ENCODE results near the gene POLH.
A peak's percentile ranks its signal among the peaks of the same experiment; 100 is the strongest.

The POLH gene

DNA sequence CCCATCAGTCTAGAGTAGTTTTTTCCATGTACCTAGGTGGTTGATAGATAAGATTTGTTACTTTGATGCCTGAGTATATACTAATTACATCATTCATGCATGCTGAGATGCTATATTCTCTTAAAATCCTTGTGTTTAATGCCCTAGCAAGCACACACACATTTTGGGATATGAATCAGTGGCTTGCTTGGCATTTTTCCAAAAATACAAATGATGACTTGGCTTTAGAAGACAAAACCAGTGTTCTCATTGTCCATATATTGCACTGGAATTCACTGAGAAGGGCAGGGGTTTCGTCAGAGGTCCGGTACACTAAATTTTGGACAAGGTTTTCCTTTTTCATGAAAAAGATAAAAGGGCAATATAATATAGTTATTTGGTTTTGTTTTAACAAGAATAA, 28.2 kb downstream of the POLH start:
- H3K4me3 ChIP-seq (ENCODE audit: control insufficient read depth, low read depth, low read length): no peak overlapping the region
- DNase-seq (ENCODE audit: low read depth): peak; percentile 91
- TF ChIP-seq, protein P1, sequence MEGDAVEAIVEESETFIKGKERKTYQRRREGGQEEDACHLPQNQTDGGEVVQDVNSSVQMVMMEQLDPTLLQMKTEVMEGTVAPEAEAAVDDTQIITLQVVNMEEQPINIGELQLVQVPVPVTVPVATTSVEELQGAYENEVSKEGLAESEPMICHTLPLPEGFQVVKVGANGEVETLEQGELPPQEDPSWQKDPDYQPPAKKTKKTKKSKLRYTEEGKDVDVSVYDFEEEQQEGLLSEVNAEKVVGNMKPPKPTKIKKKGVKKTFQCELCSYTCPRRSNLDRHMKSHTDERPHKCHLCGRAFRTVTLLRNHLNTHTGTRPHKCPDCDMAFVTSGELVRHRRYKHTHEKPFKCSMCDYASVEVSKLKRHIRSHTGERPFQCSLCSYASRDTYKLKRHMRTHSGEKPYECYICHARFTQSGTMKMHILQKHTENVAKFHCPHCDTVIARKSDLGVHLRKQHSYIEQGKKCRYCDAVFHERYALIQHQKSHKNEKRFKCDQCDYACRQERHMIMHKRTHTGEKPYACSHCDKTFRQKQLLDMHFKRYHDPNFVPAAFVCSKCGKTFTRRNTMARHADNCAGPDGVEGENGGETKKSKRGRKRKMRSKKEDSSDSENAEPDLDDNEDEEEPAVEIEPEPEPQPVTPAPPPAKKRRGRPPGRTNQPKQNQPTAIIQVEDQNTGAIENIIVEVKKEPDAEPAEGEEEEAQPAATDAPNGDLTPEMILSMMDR (conservative IDR thresholded peaks at IDR 0.05; ENCODE audit: control insufficient read depth, insufficient read depth, low read depth, low read length): no peak

DNA sequence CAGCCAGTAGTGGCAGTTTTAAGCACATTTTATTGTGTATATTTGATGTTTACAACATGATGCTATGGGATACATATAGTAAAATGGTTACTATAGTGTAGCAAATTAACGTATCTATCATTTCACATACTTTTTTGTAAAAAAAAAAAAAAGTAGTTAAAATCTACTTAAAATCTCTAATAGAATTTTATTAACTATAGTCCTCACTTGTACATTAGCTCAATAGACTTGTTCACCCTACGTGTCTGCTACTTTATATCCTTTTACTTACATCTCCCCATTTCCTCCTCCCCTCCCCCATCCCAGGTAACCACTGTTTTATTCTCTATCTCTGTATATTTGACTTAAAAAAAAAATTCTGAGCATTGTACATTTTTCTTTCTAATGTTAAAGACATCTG, 30.0 kb downstream of the POLH start:
- TF ChIP-seq, protein P1 (conservative IDR thresholded peaks at IDR 0.05; ENCODE audit: control insufficient read depth, insufficient read depth, low read depth, low read length): no peak
- no peak overlapping the region for H3K4me3 ChIP-seq (ENCODE audit: control insufficient read depth, low read depth, low read length)
- DNase-seq (ENCODE audit: low read depth): no peak

DNA sequence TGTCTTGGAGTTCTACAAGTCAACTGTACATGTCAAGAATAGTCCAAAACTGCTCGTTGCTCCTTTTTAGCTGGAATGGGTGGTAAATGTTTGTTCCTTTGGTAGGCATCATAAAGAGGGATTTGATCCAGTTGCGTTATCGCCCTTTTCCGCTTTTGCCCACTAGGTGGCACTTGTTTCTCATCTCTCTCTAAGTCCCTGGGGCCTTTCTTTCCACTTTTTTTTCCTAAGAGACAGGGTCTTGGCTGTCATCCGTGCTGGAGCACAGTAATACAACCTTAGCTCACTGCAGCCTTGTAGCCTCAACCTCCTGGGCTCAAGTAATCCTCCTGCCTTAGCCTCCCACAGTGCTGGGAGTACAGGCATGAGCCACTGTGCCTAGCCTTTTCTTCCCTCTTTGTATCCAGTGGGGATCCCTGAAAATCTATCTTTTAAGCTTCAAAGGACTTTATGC, 32.4 kb downstream of the POLH start:
- TF ChIP-seq, protein P1 (conservative IDR thresholded peaks at IDR 0.05; ENCODE audit: control insufficient read depth, insufficient read depth, low read depth, low read length): peak; percentile 92
- DNase-seq (ENCODE audit: low read depth): peak; percentile 88
- no peak overlapping the region for H3K4me3 ChIP-seq (ENCODE audit: control insufficient read depth, low read depth, low read length)

DNA sequence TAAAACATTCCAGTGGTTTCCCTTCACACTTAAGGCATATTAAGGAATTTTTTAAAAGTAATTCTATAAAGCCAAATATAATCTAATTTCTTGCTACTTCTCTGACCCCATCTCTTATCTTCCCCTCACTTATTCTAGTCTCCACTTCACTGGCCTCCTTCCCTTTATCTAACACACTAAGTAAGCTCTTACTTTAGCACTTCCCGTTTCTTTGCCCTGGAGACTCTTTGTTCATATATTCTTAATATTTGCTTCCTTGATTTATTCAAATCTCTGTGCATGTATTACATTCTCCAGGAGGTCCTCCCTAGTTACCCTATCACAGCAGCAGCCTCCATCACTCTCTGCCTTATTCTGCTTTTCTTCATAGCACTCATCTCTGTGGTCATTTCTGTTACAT, 32.8 kb downstream of the POLH start:
- H3K4me3 ChIP-seq (ENCODE audit: control insufficient read depth, low read depth, low read length): no peak overlapping the region
- no peak for DNase-seq (ENCODE audit: low read depth)
- TF ChIP-seq, protein P1 (conservative IDR thresholded peaks at IDR 0.05; ENCODE audit: control insufficient read depth, insufficient read depth, low read depth, low read length): no peak

DNA sequence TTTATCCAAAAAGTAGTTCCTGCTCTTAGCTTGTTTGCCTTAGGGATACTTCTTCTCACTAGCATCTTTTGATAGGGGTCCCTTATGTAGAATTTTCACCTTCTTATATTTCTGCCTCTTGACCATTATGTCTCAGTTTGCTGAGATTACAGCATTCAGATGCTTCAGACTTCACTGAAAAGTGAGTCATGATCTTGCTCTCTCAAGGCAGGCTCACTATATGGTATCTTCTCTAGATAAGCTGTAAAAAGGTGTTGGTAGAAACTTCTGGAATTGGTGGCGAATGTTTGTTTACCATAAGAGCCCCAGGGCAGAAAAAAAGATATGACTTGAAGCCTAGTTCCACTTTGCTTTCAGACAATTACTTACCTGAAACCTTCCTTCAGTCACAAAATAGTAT, 33.4 kb downstream of the POLH start:
- DNase-seq (ENCODE audit: low read depth): no peak

DNA sequence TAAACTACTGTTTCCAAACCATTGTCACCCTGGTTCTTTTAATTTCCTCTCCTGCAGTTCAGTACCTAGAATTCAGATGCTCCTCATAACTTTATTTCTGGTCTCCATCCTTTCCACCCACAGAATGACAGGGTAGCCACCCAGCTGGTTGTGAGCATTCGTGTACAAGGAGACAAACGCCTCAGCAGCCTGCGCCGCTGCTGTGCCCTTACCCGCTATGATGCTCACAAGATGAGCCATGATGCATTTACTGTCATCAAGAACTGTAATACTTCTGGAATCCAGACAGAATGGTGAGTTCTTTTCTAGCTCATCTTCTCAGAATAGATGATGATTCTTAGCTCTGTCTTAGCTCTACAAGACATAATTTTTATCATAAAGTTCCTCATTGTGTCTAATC, 34.4 kb downstream of the POLH start:
- no peak overlapping the region for H3K4me3 ChIP-seq (ENCODE audit: control insufficient read depth, low read depth, low read length)
- DNase-seq (ENCODE audit: low read depth): no peak
- TF ChIP-seq, protein P1 (conservative IDR thresholded peaks at IDR 0.05; ENCODE audit: control insufficient read depth, insufficient read depth, low read depth, low read length): no peak

More for the DNA sequence above, 33.4 kb downstream of the POLH start:
- H3K4me3 ChIP-seq (ENCODE audit: control insufficient read depth, low read depth, low read length): no peak overlapping the region
- TF ChIP-seq, protein P1 (conservative IDR thresholded peaks at IDR 0.05; ENCODE audit: control insufficient read depth, insufficient read depth, low read depth, low read length): no peak

All from fibroblast of mammary gland (primary cell).